Type B pancreatic cell (in vitro differentiated cells): ENCODE data around the gene CAPN13. TPM values are rescaled to one million over a fixed set of nuclear protein-coding genes. Genes with fewer than 3 reads are reported as not detected.

ENCODE experiments used
- DNase-seq: peaks from one replicate; pipeline ENCODE4 v3.0.0; 2021; ENCODE audit warnings: mixed read lengths; ENCODE audit not compliant: unreplicated experiment; ENCODE audit errors: extremely low spot score
- H3K27ac Mint-ChIP-seq: 2 replicates; pipeline ENCODE4 v1.8.0; 2021; ENCODE audit warnings: mild to moderate bottlenecking, mixed read lengths
- H3K27me3 Mint-ChIP-seq: 2 replicates; pipeline ENCODE4 v1.8.0; 2021; ENCODE audit warnings: mixed read lengths
- H3K36me3 Mint-ChIP-seq: 2 replicates; pipeline ENCODE4 v1.8.0; 2021; ENCODE audit warnings: mixed read lengths
- H3K4me1 Mint-ChIP-seq: one replicate; pipeline ENCODE4 v1.8.0; 2021; ENCODE audit warnings: mixed read lengths; ENCODE audit not compliant: unreplicated experiment
- H3K4me3 Mint-ChIP-seq: 2 replicates; pipeline ENCODE4 v1.8.0; 2021; ENCODE audit warnings: mild to moderate bottlenecking, mixed read lengths
- H3K9me3 Mint-ChIP-seq: 2 replicates; pipeline ENCODE4 v1.8.0; 2021; ENCODE audit warnings: mixed read lengths
- total RNA-seq: library from RNA; stranded (reverse); gene quantifications from 2 replicates; pipeline ENCODE4 v1.2.1, GENCODE V29; 2021; ENCODE audit warnings: low replicate concordance
- TF ChIP-seq, protein P1 (sequence below): fragments of 200-600 bp; sonication (generic); conservative IDR thresholded peaks from 2 replicates; pipeline ENCODE4 v1.5.0; 2021; ENCODE audit warnings: antibody characterized with exemption, mild to moderate bottlenecking

Gene CAPN13
- total RNA-seq, 1 donor from 2014 or later, result 4.9 TPM

DNA sequence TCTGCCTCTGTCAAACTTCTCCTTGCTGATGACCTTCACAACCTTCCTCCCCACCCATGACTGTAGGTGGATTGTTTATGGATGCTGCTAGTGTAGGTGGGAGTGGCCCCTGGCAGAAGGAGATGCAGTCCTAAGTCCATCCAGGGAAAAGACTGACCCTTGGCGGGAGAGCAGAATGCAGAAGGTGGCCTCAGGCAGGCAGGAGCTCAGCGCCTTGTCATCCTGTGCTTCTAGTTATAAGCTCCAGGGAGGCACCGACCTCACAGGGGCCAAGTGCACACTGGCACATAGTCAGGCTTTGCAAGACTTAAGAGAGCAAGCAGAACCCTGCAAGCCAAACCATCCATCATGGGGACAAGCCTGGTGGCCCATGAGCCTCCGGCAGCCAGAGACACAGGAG lies 74.4 kb downstream of the CAPN13 start:
- Mint-ChIP-seq H3K4me3 (no peak overlapping the region), H3K27me3 (peaks cover 25% of the 10 kb centered on the region), H3K27ac (no peak overlapping the region), H3K9me3 (no peaks in the 10 kb centered on the region), H3K4me1 (no peaks in the 10 kb centered on the region), H3K36me3 (no peaks in the 10 kb centered on the region)
- TF ChIP-seq, protein P1, sequence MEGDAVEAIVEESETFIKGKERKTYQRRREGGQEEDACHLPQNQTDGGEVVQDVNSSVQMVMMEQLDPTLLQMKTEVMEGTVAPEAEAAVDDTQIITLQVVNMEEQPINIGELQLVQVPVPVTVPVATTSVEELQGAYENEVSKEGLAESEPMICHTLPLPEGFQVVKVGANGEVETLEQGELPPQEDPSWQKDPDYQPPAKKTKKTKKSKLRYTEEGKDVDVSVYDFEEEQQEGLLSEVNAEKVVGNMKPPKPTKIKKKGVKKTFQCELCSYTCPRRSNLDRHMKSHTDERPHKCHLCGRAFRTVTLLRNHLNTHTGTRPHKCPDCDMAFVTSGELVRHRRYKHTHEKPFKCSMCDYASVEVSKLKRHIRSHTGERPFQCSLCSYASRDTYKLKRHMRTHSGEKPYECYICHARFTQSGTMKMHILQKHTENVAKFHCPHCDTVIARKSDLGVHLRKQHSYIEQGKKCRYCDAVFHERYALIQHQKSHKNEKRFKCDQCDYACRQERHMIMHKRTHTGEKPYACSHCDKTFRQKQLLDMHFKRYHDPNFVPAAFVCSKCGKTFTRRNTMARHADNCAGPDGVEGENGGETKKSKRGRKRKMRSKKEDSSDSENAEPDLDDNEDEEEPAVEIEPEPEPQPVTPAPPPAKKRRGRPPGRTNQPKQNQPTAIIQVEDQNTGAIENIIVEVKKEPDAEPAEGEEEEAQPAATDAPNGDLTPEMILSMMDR, result no peak
- DNase-seq, result no peak

GRCh38 chr2:30732376-30732775 lies 74.9 kb downstream of the CAPN13 start:
- H3K27ac Mint-ChIP-seq, result no peak overlapping the region
- H3K9me3 Mint-ChIP-seq, result no peaks in the 10 kb centered on the region
- H3K4me1 Mint-ChIP-seq, result no peaks in the 10 kb centered on the region
- H3K36me3 Mint-ChIP-seq, result no peaks in the 10 kb centered on the region
- no peak overlapping the region for H3K4me3 Mint-ChIP-seq
- peaks cover 26% of the 10 kb centered on the region for H3K27me3 Mint-ChIP-seq
- no peak for DNase-seq
- TF ChIP-seq, protein P1, result no peak

DNA sequence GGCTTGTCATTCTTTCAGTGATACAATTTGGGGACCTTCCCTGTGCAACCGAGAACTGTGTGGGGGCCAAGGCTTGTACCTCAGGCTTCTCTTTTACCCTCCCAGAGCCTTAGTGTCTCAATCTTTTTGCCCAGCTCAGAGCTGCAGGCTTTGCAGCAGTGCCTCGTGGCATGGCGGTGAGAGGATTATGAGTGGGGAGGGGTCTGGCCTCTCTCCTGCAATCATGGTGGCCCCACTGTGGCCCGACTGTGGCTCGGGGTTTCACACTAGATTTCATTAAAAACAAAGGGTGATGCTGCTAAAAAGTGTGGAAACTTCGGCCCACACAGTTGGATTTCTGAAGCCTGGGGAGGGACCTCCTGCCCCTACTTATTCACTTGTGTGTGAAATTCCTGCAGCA lies 75.5 kb downstream of the CAPN13 start:
- no peak overlapping the region for H3K4me3 Mint-ChIP-seq
- H3K36me3 Mint-ChIP-seq, result no peaks in the 10 kb centered on the region
- H3K9me3 Mint-ChIP-seq, result no peaks in the 10 kb centered on the region
- no peaks in the 10 kb centered on the region for H3K4me1 Mint-ChIP-seq
- no peak overlapping the region for H3K27ac Mint-ChIP-seq
- TF ChIP-seq, protein P1, result no peak
- H3K27me3 Mint-ChIP-seq, result peaks cover 27% of the 10 kb centered on the region
- DNase-seq, result no peak

GRCh38 chr2:30730736-30731647 lies 76.3 kb downstream of the CAPN13 start:
- H3K4me3 Mint-ChIP-seq, result no peak overlapping the region
- TF ChIP-seq, protein P1, result no peak
- no peaks in the 10 kb centered on the region for H3K9me3 Mint-ChIP-seq
- no peaks in the 10 kb centered on the region for H3K4me1 Mint-ChIP-seq
- H3K36me3 Mint-ChIP-seq, result no peaks in the 10 kb centered on the region
- DNase-seq, result no peak
- H3K27me3 Mint-ChIP-seq, result peaks cover 23% of the 10 kb centered on the region
- H3K27ac Mint-ChIP-seq, result no peak overlapping the region

GRCh38 chr2:30729031-30729430 lies 78.2 kb downstream of the CAPN13 start:
- DNase-seq, result no peak

More at GRCh38 chr2:30729031-30729430, 78.2 kb downstream of the CAPN13 start:
- Mint-ChIP-seq H3K4me3 (no peak overlapping the region), H3K27ac (no peak overlapping the region), H3K36me3 (no peaks in the 10 kb centered on the region), H3K27me3 (peaks cover 17% of the 10 kb centered on the region), H3K9me3 (no peaks in the 10 kb centered on the region), H3K4me1 (no peaks in the 10 kb centered on the region)
- TF ChIP-seq, protein P1, result no peak
